ENCODE results near the gene IL31RA.

The IL31RA gene

DNA sequence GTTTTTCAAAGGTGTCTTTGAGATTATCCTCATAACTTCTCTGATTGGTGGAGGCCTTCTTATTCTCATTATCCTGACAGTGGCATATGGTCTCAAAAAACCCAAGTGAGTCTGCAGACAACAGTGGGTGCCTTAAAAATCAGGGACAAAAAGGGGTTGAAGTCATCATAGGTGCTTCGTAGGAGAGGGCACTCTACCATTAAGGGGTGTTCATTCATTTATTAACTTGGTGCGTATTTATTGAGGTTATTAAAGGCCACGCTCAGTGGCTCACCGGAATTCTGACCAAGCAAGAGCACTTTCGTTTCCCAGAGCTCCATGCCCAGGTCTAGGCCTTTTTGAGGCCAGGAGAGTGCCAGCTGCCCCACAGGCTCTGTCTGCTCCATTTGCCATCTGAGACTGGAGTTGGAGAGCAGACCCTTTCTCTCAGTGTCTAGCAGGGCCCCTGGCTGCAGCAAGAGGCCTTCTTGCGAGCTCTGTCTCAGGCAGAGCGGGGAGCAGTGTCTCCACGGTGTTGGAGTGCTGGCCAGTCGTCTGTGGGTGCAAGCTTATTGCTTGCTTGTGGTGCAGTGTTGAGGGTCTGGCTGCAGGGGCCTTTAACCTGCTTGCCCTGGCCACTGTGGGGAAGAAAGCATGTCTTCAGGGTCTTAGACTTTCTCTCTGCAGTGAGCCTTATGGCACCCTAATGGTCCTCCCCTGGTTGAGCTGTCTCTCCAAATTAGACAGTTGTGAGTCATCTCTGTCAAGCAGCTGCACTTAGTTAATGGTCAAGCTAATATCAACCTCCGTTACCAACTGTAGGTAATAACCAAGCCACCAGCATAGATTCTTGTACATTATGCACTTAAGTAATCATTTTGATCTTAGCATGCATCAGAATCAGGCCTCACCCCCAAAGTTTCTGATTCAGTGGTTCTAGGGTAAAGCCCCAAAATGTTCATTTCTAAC is 62.6 kb downstream of the IL31RA start:
- no peak for ATAC-seq
- TF ChIP-seq ISL1 (CRISPR knock-in tag; IDR thresholded peaks at IDR 0.05) (no peak), ZFP30 (CRISPR knock-in tag; IDR thresholded peaks at IDR 0.05) (no peak), ZNF70 (CRISPR knock-in tag; IDR thresholded peaks at IDR 0.05) (no peak), TOX (CRISPR knock-in tag; IDR thresholded peaks at IDR 0.05; ENCODE audit: borderline replicate concordance) (no peak), SNAI2 (CRISPR knock-in tag; IDR thresholded peaks at IDR 0.05) (no peak), GLIS3 (CRISPR knock-in tag; IDR thresholded peaks at IDR 0.05) (no peak), PPARA (CRISPR knock-in tag; IDR thresholded peaks at IDR 0.05; ENCODE audit: borderline replicate concordance) (no peak), BACH2 (CRISPR knock-in tag; IDR thresholded peaks at IDR 0.05; ENCODE audit: borderline replicate concordance) (no peak), ZNF8 (CRISPR knock-in tag; IDR thresholded peaks at IDR 0.05) (no peak), ZNF565 (CRISPR knock-in tag; conservative IDR thresholded peaks at IDR 0.05; ENCODE audit: low read depth) (no peak), ARNTL (CRISPR knock-in tag; IDR thresholded peaks at IDR 0.05; ENCODE audit: borderline replicate concordance, low read depth) (no peak), CSDC2 (CRISPR knock-in tag; IDR thresholded peaks at IDR 0.05) (no peak), ESRRG (CRISPR knock-in tag; IDR thresholded peaks at IDR 0.05) (no peak), ZC3H10 (CRISPR knock-in tag; IDR thresholded peaks at IDR 0.05) (no peak), ZFP3 (CRISPR knock-in tag; IDR thresholded peaks at IDR 0.05) (no peak), RARB (CRISPR knock-in tag; IDR thresholded peaks at IDR 0.05) (no peak)
- TF ChIP-seq, protein P1, sequence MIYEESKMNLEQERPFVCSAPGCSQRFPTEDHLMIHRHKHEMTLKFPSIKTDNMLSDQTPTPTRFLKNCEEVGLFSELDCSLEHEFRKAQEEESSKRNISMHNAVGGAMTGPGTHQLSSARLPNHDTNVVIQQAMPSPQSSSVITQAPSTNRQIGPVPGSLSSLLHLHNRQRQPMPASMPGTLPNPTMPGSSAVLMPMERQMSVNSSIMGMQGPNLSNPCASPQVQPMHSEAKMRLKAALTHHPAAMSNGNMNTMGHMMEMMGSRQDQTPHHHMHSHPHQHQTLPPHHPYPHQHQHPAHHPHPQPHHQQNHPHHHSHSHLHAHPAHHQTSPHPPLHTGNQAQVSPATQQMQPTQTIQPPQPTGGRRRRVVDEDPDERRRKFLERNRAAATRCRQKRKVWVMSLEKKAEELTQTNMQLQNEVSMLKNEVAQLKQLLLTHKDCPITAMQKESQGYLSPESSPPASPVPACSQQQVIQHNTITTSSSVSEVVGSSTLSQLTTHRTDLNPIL (CRISPR knock-in tag; IDR thresholded peaks at IDR 0.05; ENCODE audit: low read depth), result no peak
- TF ChIP-seq, protein P2, sequence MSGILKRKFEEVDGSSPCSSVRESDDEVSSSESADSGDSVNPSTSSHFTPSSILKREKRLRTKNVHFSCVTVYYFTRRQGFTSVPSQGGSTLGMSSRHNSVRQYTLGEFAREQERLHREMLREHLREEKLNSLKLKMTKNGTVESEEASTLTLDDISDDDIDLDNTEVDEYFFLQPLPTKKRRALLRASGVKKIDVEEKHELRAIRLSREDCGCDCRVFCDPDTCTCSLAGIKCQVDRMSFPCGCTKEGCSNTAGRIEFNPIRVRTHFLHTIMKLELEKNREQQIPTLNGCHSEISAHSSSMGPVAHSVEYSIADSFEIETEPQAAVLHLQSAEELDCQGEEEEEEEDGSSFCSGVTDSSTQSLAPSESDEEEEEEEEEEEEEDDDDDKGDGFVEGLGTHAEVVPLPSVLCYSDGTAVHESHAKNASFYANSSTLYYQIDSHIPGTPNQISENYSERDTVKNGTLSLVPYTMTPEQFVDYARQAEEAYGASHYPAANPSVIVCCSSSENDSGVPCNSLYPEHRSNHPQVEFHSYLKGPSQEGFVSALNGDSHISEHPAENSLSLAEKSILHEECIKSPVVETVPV (CRISPR knock-in tag; IDR thresholded peaks at IDR 0.05), result no peak
- TF ChIP-seq, protein P3, sequence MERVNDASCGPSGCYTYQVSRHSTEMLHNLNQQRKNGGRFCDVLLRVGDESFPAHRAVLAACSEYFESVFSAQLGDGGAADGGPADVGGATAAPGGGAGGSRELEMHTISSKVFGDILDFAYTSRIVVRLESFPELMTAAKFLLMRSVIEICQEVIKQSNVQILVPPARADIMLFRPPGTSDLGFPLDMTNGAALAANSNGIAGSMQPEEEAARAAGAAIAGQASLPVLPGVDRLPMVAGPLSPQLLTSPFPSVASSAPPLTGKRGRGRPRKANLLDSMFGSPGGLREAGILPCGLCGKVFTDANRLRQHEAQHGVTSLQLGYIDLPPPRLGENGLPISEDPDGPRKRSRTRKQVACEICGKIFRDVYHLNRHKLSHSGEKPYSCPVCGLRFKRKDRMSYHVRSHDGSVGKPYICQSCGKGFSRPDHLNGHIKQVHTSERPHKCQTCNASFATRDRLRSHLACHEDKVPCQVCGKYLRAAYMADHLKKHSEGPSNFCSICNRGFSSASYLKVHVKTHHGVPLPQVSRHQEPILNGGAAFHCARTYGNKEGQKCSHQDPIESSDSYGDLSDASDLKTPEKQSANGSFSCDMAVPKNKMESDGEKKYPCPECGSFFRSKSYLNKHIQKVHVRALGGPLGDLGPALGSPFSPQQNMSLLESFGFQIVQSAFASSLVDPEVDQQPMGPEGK (CRISPR knock-in tag; IDR thresholded peaks at IDR 0.05; ENCODE audit: borderline replicate concordance), result no peak
- TF ChIP-seq, protein P4, sequence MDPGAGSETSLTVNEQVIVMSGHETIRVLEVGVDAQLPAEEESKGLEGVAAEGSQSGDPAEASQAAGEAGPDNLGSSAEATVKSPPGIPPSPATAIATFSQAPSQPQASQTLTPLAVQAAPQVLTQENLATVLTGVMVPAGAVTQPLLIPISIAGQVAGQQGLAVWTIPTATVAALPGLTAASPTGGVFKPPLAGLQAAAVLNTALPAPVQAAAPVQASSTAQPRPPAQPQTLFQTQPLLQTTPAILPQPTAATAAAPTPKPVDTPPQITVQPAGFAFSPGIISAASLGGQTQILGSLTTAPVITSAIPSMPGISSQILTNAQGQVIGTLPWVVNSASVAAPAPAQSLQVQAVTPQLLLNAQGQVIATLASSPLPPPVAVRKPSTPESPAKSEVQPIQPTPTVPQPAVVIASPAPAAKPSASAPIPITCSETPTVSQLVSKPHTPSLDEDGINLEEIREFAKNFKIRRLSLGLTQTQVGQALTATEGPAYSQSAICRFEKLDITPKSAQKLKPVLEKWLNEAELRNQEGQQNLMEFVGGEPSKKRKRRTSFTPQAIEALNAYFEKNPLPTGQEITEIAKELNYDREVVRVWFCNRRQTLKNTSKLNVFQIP (CRISPR knock-in tag; IDR thresholded peaks at IDR 0.05; ENCODE audit: borderline replicate concordance, low read depth), result no peak

DNA sequence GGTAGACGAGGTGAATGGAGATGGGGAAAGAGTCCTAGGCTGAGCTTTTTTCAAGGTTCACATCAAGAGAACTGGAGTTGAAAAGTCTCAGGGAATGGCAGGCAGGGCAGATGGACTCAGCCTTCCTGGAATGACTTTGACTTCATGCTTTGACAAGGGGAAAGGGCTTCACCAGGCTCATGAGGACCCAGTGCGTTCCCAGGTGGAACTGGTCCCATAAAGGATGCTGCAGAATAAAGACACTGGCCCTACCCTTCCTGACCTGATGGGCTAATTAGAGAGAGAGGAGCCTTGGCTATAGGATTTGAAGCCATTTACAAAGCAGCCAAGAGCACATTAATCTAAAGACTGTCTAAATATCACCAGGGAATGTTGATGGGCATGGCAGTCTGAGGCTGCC is 63.8 kb downstream of the IL31RA start:
- no peak for ATAC-seq
- TF ChIP-seq OSR1 (CRISPR knock-in tag; IDR thresholded peaks at IDR 0.05) (no peak), GLIS3 (CRISPR knock-in tag; IDR thresholded peaks at IDR 0.05) (no peak)
- TF ChIP-seq, protein P1 (CRISPR knock-in tag; IDR thresholded peaks at IDR 0.05; ENCODE audit: low read depth), result no peak

DNA sequence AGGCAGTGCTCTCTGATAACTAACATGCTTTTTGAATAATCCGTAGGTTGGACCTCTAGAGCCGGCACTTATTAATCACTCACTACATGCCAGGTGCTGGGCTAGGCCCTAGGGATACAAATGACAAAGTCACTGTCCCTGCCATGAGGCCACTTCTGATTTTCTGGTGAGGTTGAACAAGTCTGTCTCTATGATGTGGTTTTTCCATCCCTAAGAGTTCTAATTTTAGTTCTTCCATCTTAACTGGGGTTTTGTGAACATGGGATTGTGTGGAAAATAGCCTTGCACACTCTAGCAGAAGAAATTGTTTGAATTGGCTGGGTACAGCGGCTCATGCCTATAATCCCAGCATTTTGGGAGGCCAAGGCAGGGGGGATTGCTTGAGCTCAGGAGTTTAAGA is 64.6 kb downstream of the IL31RA start:
- no peak for ATAC-seq
- TF ChIP-seq ZFP3 (CRISPR knock-in tag; IDR thresholded peaks at IDR 0.05) (no peak), BACH2 (CRISPR knock-in tag; IDR thresholded peaks at IDR 0.05; ENCODE audit: borderline replicate concordance) (no peak), ZC3H10 (CRISPR knock-in tag; IDR thresholded peaks at IDR 0.05) (no peak), ZNF70 (CRISPR knock-in tag; IDR thresholded peaks at IDR 0.05) (no peak), CSDC2 (CRISPR knock-in tag; IDR thresholded peaks at IDR 0.05) (no peak), OSR1 (CRISPR knock-in tag; IDR thresholded peaks at IDR 0.05) (no peak), ZNF8 (CRISPR knock-in tag; IDR thresholded peaks at IDR 0.05) (no peak), ESRRG (CRISPR knock-in tag; IDR thresholded peaks at IDR 0.05) (no peak), ZFP30 (CRISPR knock-in tag; IDR thresholded peaks at IDR 0.05) (no peak), ARNTL (CRISPR knock-in tag; IDR thresholded peaks at IDR 0.05; ENCODE audit: borderline replicate concordance, low read depth) (no peak), ZNF565 (CRISPR knock-in tag; conservative IDR thresholded peaks at IDR 0.05; ENCODE audit: low read depth) (no peak), ISL1 (CRISPR knock-in tag; IDR thresholded peaks at IDR 0.05) (no peak)
- TF ChIP-seq, protein P3 (CRISPR knock-in tag; IDR thresholded peaks at IDR 0.05; ENCODE audit: borderline replicate concordance), result no peak
- TF ChIP-seq, protein P5, sequence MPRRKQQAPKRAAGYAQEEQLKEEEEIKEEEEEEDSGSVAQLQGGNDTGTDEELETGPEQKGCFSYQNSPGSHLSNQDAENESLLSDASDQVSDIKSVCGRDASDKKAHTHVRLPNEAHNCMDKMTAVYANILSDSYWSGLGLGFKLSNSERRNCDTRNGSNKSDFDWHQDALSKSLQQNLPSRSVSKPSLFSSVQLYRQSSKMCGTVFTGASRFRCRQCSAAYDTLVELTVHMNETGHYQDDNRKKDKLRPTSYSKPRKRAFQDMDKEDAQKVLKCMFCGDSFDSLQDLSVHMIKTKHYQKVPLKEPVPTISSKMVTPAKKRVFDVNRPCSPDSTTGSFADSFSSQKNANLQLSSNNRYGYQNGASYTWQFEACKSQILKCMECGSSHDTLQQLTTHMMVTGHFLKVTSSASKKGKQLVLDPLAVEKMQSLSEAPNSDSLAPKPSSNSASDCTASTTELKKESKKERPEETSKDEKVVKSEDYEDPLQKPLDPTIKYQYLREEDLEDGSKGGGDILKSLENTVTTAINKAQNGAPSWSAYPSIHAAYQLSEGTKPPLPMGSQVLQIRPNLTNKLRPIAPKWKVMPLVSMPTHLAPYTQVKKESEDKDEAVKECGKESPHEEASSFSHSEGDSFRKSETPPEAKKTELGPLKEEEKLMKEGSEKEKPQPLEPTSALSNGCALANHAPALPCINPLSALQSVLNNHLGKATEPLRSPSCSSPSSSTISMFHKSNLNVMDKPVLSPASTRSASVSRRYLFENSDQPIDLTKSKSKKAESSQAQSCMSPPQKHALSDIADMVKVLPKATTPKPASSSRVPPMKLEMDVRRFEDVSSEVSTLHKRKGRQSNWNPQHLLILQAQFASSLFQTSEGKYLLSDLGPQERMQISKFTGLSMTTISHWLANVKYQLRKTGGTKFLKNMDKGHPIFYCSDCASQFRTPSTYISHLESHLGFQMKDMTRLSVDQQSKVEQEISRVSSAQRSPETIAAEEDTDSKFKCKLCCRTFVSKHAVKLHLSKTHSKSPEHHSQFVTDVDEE (CRISPR knock-in tag; IDR thresholded peaks at IDR 0.05), result no peak
